C4-2B (cell line): Measurements from ENCODE around the gene ZNF644.

Experiments used
- ZFX ChIP-seq: fragments of 450-650 bp; IDR thresholded peaks from 2 replicates; pipeline ENCODE4 v1.6.1; 2017
- TF ChIP-seq, protein P1 (sequence below): fragments of 450-650 bp; conservative IDR thresholded peaks from 2 replicates; pipeline ENCODE4 v1.5.1; 2017; ENCODE audit warnings: mild to moderate bottlenecking

DNA sequence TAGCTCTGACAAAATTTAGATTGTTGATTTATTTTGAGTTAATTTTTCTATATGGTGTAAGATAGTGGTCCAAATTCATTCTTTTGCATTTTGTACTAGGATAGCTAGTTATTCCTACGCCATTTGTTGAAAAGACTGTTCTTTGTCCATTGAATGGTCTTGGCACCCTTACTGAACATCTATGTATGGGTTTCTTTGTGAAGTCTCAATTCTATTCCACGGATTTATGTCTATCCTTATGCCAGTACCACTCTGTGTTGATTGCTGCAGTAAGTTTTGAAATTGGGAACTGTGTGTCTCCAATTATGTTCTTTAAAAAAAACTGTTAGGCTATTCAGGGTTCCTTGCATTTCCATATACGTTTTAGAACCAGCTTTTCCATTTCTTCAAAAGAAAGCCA lies 145.7 kb downstream of the ZNF644 start:
- TF ChIP-seq, protein P1, sequence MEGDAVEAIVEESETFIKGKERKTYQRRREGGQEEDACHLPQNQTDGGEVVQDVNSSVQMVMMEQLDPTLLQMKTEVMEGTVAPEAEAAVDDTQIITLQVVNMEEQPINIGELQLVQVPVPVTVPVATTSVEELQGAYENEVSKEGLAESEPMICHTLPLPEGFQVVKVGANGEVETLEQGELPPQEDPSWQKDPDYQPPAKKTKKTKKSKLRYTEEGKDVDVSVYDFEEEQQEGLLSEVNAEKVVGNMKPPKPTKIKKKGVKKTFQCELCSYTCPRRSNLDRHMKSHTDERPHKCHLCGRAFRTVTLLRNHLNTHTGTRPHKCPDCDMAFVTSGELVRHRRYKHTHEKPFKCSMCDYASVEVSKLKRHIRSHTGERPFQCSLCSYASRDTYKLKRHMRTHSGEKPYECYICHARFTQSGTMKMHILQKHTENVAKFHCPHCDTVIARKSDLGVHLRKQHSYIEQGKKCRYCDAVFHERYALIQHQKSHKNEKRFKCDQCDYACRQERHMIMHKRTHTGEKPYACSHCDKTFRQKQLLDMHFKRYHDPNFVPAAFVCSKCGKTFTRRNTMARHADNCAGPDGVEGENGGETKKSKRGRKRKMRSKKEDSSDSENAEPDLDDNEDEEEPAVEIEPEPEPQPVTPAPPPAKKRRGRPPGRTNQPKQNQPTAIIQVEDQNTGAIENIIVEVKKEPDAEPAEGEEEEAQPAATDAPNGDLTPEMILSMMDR: no peak
- no peak for TF ChIP-seq ZFX
